Stimulated activated CD4-positive, alpha-beta T cell treated with anti-CD3 and anti-CD28 coated beads, Interleukin-1b, Interleukin-23, amount 100 ng/mL, for 4 hours (primary cell): ENCODE results near the gene NR3C1.
"Not testable (repeated sequence)": the region's sequence is repeated elsewhere in the genome, so short reads cannot be mapped to it uniquely, and the experiment has no call there.

ENCODE experiments used
- DNase-seq, 2 donors: peaks; one replicate each; pipeline ENCODE4 v3.0.0-alpha.2; 2020; ENCODE audit warnings: low read depth in 2 of 2

NR3C1 gene

GRCh38 chr5:143337946-143338345 lies 65.5 kb downstream of the NR3C1 start:
- no peak for DNase-seq

DNA sequence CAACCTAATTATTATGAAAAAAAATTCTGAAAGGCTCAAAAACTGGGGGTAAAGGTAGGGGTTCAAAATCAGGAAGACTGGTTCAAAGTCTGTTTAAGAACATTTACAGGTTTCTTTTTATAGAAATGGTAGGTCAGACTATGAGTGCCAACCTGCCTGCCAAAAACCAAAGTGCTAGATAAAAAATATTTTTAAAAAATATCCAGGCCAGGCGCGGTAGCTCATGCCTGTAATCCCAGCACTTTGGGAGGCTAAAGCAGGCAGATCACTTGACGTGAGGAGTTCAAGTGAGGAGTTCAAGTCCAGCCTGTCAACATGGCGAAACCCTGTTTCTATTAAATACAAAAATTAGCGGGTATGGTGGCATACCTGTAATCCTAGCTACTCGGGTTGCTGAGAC lies 67.0 kb downstream of the NR3C1 start:
- DNase-seq = no peak

GRCh38 chr5:143334903-143335302 lies 68.6 kb downstream of the NR3C1 start:
- no peak for DNase-seq

GRCh38 chr5:143334380-143334779 lies 69.1 kb downstream of the NR3C1 start:
- DNase-seq = not testable (repeated sequence)

DNA sequence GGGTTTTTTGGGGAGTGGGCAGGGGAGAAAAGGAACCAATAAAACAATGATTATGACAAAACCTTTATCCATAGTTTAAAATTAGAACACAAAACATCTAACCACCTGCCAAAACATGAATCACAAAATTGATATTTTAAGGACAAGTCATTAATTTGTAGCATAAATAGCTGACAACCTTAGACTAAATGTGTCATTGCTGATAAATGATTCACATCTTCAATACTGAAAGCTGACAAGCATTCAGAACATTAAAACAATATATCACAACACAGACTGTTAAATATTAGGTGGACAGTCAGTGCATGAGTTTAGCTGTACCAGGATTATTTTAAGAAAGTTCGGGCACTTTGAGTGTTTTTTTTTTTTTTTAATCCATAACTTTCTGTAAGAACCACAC lies 71.5 kb downstream of the NR3C1 start:
- no peak for DNase-seq

DNA sequence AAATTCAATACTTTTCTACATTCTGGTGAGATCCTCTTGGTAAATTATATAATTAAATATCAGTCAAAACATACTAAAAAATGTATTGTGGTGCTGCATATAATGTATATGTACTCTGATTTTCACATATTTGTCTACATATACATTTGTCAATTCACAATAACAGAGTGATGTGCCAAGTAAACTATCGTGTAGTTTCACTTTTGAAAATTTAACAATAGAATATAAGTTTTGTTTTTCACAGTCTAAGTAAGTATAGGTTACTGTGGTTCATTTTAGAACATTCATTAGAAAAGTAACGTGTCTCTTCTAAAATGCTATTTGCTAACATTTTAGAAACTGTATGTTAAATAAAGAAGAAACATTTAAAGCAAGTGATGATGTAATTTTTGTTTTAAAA lies 73.6 kb downstream of the NR3C1 start:
- DNase-seq = no peak

DNA sequence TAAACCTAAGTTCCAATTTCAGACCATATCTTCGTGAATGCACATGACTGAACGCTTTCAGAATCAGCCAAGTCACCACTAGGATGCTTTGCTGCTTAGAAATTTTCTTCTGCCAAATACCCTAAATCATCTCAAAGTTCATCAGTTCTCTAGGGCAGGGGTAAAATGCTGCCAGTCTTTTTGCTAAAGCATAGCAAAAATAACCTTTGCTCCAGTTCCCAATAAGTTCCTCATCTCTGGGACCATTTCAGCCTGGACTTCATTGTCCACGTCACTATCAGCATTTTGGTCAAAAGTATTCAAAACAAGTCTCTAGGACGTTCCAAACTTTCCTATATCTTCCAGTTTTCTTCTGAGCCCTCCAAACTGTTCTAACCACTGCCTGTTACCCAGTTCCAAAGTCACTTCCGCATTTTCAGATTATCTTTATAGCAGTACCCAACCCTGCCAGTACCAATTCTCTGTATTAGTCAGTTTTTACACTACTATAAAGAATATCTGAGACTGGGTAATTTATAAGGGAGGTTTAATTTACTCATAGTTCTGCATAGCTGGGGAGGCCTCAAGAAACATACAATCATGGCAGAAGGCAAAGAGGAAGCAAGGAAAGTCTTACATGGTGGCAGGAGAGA lies 74.8 kb downstream of the NR3C1 start:
- no peak for DNase-seq

DNA sequence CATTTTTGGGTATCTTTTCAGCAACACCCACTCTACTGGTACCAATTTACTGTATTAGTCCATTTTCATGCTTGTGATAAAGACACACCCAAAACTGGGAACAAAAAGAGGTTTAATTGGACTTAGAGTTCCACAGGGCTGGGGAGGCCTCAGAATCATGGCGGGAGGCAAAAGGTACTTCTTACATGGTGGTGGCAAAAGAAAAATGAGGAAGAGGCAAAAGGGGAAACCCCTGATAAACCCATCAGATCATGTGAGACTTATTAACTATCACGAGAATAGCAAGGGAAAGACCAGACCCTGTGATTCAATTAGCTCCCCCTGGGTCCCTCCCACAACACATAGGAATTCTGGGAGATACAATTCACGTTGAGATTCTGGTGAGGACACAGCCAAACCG lies 78.4 kb downstream of the NR3C1 start:
- not testable (repeated sequence) for DNase-seq

DNA sequence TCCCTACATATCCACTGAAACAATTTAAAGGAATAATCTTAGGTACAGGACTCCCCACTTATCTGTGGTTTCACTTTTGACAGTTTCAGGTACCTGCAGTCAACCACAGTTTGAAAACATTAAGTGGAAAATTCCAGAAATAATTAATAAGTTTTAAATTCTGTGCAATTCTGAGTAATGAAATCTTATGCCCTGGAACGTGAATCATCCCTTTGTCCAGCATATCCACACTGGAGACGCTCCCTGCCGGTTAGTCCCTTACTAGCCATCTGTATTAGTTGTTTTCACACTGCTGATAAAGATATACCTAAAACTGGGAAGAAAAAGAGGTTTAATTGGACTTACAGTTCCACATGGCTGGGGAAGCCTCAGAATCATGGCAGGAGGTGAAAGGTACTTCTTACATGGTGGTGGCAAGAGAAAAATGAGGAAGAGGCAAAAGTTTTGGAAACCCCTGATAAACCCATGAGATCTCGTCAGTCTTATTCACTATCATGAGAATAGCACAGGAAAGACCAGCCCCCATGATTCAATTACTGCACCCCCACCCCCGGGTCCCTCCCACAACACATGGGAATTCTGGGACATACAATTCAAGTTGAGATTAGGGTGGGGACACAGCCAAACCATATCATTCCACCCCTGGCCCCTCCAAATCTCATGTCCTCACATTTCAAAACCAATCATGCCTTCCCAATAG lies 80.4 kb downstream of the NR3C1 start:
- DNase-seq = not testable (repeated sequence)

DNA sequence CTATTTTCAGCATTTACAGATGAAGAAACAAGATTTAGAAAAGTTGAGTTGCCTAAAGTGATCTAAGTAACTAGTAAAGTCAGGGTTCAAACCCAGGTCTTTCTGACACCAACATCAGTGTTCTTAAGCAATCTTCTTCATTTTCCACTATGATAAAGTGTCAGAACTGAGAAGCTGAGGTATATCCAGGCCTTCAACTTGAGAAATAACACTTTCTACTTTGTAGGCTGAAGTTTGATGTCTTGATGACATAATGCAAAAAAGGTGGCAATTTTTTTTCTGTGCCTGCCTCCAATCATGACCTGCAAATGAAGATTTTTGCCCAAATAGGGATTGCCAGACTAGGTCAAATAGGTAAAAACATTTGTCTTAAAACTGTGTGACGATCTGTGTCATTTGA lies 81.3 kb downstream of the NR3C1 start:
- DNase-seq = no peak

GRCh38 chr5:143319437-143320227 lies 83.9 kb downstream of the NR3C1 start:
- DNase-seq = no peak

DNA sequence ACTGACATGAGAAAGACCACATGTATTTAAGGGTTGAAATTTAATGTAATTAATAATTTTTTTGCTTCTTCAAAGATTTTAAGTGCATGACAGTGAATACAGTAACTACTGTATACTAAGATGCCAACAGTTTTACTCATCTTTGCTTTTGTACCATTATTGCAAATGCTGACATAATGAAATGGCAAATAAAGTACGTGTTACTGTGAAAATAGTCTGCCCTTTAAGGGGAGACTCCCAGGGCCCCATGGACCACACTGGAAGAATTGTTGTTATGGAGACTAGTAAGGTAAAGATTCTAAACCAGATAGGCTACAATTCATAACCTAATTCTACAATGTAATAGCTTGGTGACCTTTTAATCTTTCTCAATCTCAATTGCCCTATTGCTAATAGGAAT lies 84.7 kb downstream of the NR3C1 start:
- no peak for DNase-seq

- DNase-seq = no peak
These were observed 85.2 kb downstream of the NR3C1 start for GRCh38 chr5:143318270-143318669.

- DNase-seq = no peak
These were observed 86.4 kb downstream of the NR3C1 start for GRCh38 chr5:143316844-143317631.

DNA sequence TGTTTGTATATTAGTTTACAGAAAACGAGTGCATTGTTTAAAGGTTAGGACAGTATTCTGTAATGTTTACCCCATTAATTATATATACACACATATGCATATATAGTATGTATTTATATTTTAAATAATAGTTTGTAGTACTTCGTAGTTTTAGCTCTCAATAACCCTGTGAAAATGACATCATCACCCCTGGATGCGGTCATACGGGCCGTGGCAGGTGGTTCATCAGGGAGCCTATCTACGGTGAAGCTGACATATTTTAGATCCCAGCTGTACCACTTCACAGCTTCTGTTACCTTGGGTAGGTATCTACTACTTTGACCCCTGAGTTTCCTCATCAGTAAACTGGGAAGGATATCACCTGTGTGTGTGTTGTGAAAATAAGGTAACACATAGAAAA lies 87.1 kb downstream of the NR3C1 start:
- no peak for DNase-seq

GRCh38 chr5:143315929-143316328 lies 87.6 kb downstream of the NR3C1 start:
- no peak for DNase-seq

- no peak for DNase-seq
These were observed 88.3 kb downstream of the NR3C1 start for GRCh38 chr5:143315214-143315613.

DNA sequence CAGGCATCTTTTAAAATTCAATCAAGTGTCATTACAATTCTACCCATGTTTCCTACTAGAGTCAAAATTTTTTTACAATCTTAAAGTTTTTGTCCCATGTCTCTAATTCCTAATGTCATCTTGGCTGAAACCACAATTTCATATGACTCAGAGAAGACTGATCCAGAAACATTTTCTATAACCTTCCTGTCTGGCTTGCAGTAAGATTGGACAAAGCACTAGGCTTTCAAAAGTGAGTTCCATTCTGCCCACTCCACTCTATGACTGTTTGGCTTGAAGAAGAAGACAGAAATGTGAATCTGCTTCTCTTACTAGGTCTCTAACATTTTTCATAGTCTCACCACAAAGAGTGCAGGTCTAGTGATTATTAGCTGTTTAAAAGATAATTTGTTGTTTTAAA lies 88.8 kb downstream of the NR3C1 start:
- no peak for DNase-seq

- no peak for DNase-seq
These were observed 89.4 kb downstream of the NR3C1 start for GRCh38 chr5:143314099-143314498.

DNA sequence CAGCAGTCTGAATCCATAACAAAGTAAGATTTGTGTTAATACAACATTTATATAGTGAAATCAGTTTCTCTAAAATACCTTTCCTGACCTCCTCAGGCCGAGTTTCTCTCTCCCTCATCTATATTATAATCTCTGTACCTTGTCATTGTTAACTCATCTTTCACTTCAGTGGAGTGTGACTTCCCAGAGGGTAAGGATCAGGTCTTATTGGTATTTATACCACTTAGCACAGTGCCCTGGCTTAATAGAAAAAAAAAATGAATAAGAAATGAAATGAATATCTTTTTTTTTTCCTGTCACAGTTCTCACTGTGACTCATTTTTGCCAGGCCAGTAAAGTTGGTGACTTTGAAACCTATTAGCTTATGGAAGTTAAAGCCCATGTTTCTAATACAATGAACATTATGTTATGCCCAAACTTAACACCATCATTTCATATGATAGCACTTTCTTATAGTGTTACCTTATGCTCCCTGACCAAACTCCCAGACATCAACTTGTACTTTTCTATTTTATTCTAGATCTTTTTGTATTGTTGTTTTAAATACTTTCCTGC lies 90.1 kb downstream of the NR3C1 start:
- no peak for DNase-seq

- DNase-seq = no peak
These were observed 90.7 kb downstream of the NR3C1 start for GRCh38 chr5:143312822-143313221.

GRCh38 chr5:143311955-143312354 lies 91.5 kb downstream of the NR3C1 start:
- DNase-seq = no peak
